Kidney (tissue), 14 donors: Measurements from ENCODE around the gene UBE2G2. TPM values are rescaled to one million over a fixed set of nuclear protein-coding genes. Genes with fewer than 3 reads are reported as not detected.
A peak's percentile ranks its signal among the peaks of the same experiment; 100 is the strongest.

Experiments
- DNase-seq, 5 donors: peaks; one replicate each; pipeline ENCODE4 v3.0.0-alpha.2; 2013 to 2020
- FAIRE-seq: peaks from 2 replicates; lab custom pipeline; 2012; peaks lifted over from hg19 to GRCh38; lab: Jason Lieb, UNC
- H3K27ac ChIP-seq, 2 donors: one replicate each; pipeline ENCODE4 v1.7.0; 2013; ENCODE audit warnings: low read depth in 2 of 2, low read length in 2 of 2, inconsistent platforms in 1 of 2
- H3K27me3 ChIP-seq: one replicate; pipeline ENCODE4 v1.7.1; 2013; ENCODE audit warnings: low read length, inconsistent platforms; ENCODE audit not compliant: control insufficient read depth, insufficient read depth
- H3K36me3 ChIP-seq, 3 donors: one replicate each; pipeline versions ENCODE4 v1.7.0 to v1.7.1; 2013; ENCODE audit warnings: low read length in 3 of 3, control low read depth in 1 of 3, inconsistent platforms in 1 of 3; ENCODE audit not compliant: insufficient read depth in 3 of 3, control insufficient read depth in 2 of 3
- H3K4me1 ChIP-seq, 3 donors: one replicate each; pipeline versions ENCODE4 v1.7.0 to v1.7.1; 2013; ENCODE audit warnings: low read length in 3 of 3, inconsistent platforms in 1 of 3, low read depth in 1 of 3; ENCODE audit not compliant: control insufficient read depth in 2 of 3, insufficient read depth in 2 of 3
- H3K4me3 ChIP-seq, 3 donors: one replicate each; pipeline versions ENCODE4 v1.7.0 to v1.8.1; 2013; ENCODE audit warnings: low read length in 3 of 3, control low read depth in 1 of 3, inconsistent platforms in 1 of 3
- H3K9ac ChIP-seq, 3 donors: one replicate each; pipeline versions ENCODE4 v1.7.0 to v1.7.1; 2013; ENCODE audit warnings: low read length in 3 of 3, control low read depth in 1 of 3, inconsistent platforms in 1 of 3
- H3K9me3 ChIP-seq, 3 donors: one replicate each; pipeline versions ENCODE4 v1.7.0 to v1.7.1; 2013; ENCODE audit warnings: low read length in 3 of 3, control low read depth in 1 of 3, inconsistent platforms in 1 of 3; ENCODE audit not compliant: control insufficient read depth in 2 of 3, insufficient read depth in 1 of 3
- intact Hi-C: fragments of 100-400 bp; cut with DNase I; formaldehyde crosslinking; loops from one replicate; pipeline ENCODE4 v1.11.1; 2022
- polyA plus RNA-seq: library from polyadenylated mRNA; stranded (reverse); fragments of 350-450 nt; fragmentation: Illumina TruSeq; extraction: RNeasy Lipid Tissue Mini Kit (QIAGEN cat#74804); gene quantifications from one replicate; pipeline ENCODE4 v1.2.3, GENCODE V29; 2014; ENCODE audit warnings: low read depth, low replicate concordance; ENCODE audit not compliant: insufficient read depth
- total RNA-seq: library from RNA; stranded (reverse); fragmentation: NEBNext Ultra II Directional; extraction: Animal tissue kit (Norgen Biotek cat#: 25700); gene quantifications from one replicate; pipeline ENCODE4 v1.2.1, GENCODE V29; 2021
- TF ChIP-seq, protein P1 (sequence below): IDR thresholded peaks from 3 replicates; pipeline ENCODE4 v1.5.1; 2012; ENCODE audit warnings: mild to moderate bottlenecking, moderate library complexity, borderline replicate concordance; ENCODE audit not compliant: insufficient read depth; ENCODE audit errors: extremely low read depth
- donor health status: control.
- donor health status: control.
- donor health status: control.
- donor health status: control.
- donor health status: control.
- donor health status: DM: yes; HTN: yes; CAD: no.
- donor health status: Normal renal cell carcinoma (clear cell type).

Gene UBE2G2
- total and polyA plus RNA-seq, 2 donors from 2014 or later = 39.4 to 86.0 TPM

DNA sequence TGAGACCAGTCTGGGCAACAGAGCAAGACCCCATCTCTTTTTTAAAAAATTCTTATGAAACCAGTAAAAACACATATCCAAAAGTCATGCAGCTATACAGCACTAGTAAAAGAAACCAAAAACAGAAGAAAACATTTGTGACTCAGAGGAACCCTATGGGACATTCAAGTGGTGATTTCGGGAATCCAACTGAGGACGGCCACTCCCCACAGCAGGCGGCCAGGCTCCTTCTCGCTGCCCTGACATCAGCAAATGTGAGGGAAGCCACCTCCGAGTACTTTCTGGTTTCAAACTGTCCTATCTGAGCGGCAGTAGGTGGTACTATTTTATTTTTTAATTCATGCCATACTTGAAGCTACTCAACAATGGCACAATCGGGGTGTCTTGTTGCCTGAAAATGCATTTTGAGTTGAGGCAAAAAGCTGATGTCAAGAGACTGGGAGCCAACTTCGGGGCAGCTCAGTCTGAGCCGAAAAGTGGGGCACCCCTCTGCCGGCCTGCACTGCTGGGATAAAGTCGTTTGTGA is 12.9 kb upstream of the UBE2G2 start:
- H3K4me1 ChIP-seq = peaks cover 0 to 9% (median 0%) of the 10 kb centered on the region in 3 donors
- intact Hi-C loops = no loop called here
- no peaks in the 10 kb centered on the region for H3K27me3 ChIP-seq
- peaks cover 0 to 7% (median 3%) of the 10 kb centered on the region in 3 donors for H3K36me3 ChIP-seq
- H3K9me3 ChIP-seq = peaks cover 0 to 2% (median 0%) of the 10 kb centered on the region in 3 donors
- TF ChIP-seq, protein P1, sequence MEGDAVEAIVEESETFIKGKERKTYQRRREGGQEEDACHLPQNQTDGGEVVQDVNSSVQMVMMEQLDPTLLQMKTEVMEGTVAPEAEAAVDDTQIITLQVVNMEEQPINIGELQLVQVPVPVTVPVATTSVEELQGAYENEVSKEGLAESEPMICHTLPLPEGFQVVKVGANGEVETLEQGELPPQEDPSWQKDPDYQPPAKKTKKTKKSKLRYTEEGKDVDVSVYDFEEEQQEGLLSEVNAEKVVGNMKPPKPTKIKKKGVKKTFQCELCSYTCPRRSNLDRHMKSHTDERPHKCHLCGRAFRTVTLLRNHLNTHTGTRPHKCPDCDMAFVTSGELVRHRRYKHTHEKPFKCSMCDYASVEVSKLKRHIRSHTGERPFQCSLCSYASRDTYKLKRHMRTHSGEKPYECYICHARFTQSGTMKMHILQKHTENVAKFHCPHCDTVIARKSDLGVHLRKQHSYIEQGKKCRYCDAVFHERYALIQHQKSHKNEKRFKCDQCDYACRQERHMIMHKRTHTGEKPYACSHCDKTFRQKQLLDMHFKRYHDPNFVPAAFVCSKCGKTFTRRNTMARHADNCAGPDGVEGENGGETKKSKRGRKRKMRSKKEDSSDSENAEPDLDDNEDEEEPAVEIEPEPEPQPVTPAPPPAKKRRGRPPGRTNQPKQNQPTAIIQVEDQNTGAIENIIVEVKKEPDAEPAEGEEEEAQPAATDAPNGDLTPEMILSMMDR = no peak
- H3K27ac ChIP-seq = no peak overlapping the region
- no peak for DNase-seq
- FAIRE-seq = no peak
- no peak overlapping the region for H3K4me3 ChIP-seq
- H3K9ac ChIP-seq = no peak overlapping the region

DNA sequence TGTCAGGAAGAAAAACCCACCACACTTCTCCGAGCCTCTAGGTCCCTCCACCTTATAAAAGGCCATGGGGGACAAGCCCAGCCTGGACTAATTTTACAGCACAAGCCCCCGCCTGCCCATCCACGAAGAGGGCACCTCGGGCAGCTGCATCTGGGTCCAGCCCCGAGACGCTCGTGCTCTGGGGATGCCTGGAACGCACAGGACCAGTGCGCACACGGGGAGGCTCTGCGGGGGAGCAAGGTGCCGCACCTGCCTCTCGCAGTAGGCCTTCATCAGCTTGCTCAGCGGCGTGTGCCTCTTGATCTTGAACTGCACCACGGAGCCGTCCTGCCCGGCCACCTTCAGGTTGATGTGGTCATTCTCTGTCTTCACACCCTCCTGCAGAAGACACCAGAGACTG is 12.1 kb upstream of the UBE2G2 start:
- no peak for FAIRE-seq
- Histone ChIP-seq H3K4me3 (no peak overlapping the region), H3K9ac (no peak overlapping the region), H3K36me3 (peaks cover 0 to 12% (median 3%) of the 10 kb centered on the region in 3 donors), H3K9me3 (no peaks in the 10 kb centered on the region), H3K27ac (no peak overlapping the region), H3K27me3 (no peaks in the 10 kb centered on the region), H3K4me1 (peaks cover 0 to 9% (median 0%) of the 10 kb centered on the region in 3 donors)
- TF ChIP-seq, protein P1 = no peak
- peak in 1 of 5 donors; percentile 64 for DNase-seq
- intact Hi-C loops = no loop called here

DNA sequence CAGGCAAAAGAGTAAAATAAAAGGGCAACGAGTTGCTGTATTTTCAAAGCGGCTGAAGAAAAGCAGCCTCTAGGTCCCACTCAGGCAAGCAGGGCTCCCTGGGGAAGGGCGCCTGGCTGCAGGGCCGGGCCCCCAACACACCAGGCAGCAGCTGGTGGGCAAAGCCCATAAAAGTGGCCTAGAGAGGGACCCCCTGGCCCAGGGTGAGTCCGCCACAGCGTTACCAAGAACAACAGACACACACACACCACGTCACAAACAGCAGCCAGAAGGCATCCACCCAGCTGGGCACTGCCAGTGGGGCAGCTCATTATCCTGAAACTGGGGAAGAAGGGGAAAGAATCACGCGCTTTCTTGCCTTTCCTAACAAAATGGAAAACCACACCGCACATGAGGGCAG is 11.5 kb upstream of the UBE2G2 start:
- Histone ChIP-seq H3K4me1 (peaks cover 0 to 7% (median 0%) of the 10 kb centered on the region in 3 donors), H3K9ac (no peak overlapping the region), H3K27ac (no peak overlapping the region), H3K4me3 (no peak overlapping the region), H3K27me3 (no peaks in the 10 kb centered on the region), H3K36me3 (peaks cover 0 to 12% (median 3%) of the 10 kb centered on the region in 3 donors), H3K9me3 (no peaks in the 10 kb centered on the region)
- no peak for DNase-seq
- no peak for FAIRE-seq
- TF ChIP-seq, protein P1 = no peak
- intact Hi-C loops = no loop called here

DNA sequence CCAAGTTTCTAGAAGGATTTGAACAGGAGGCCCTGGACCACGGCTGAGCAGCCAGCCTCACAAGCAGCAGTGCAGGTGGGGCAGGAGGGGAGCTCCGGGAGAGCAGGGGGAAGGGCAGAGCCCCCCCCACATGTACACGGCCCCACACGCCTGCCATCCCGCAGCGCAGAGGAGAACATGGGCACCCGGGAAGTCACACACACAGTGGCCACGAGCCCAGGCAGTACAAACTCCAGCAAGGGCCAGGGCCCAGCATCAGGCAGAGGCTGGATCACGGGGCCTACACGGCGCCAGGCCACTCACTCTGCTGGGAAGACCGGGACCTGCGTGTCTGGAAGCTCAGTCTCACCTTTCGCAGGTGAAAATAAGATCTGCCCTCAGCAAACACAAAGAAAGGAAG is 11.0 kb upstream of the UBE2G2 start:
- Histone ChIP-seq H3K9ac (no peak overlapping the region), H3K27ac (no peak overlapping the region), H3K4me3 (no peak overlapping the region), H3K36me3 (peaks cover 0 to 12% (median 3%) of the 10 kb centered on the region in 3 donors), H3K9me3 (no peaks in the 10 kb centered on the region), H3K27me3 (no peaks in the 10 kb centered on the region), H3K4me1 (peaks cover 0 to 7% (median 0%) of the 10 kb centered on the region in 3 donors)
- TF ChIP-seq, protein P1 = no peak
- intact Hi-C loops = no loop called here
- FAIRE-seq = no peak
- no peak for DNase-seq
